Myocyte (in vitro differentiated cells): ENCODE measurements around the gene GIMD1. TPM values are rescaled to one million over a fixed set of nuclear protein-coding genes. Genes with fewer than 3 reads are reported as not detected.
"Not testable (repeated sequence)": the region's sequence is repeated elsewhere in the genome, so short reads cannot be mapped to it uniquely, and the experiment has no call there.

Experiments used
- DNase-seq: peaks from one replicate; pipeline ENCODE4 v3.0.0-alpha.2; 2012; ENCODE audit warnings: low read depth
- polyA plus RNA-seq: library from polyadenylated mRNA; unstranded; fragments of >200 nt; gene quantifications from one replicate; pipeline ENCODE4 v1.2.1, GENCODE V29; 2012; ENCODE audit warnings: missing spikeins
- total RNA-seq: library from RNA; depleted of rRNA; stranded (reverse); fragments of >200 nt; gene quantifications from 2 replicates; pipeline ENCODE4 v1.2.3, GENCODE V29; 2014

GIMD1 gene
- total RNA-seq: not detected in 2 replicates
- polyA plus RNA-seq: 0.05 TPM

DNA sequence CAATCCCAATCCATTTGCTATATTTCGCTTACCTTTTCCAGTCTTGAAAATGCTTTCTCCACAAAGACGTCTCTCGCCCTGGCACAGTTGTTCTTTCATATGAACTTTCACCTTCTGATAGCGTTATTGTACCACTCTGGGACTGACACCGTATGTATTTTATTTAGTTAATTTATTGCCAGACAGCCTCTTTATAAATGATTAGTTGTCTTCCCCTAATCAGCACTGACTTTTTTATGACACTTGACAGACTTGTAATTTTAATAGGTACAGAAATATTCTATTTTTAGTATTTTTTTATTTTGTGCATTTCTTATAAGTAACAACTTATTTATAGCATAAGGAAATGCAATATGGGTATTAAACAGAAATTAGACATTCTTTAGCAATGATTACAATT is at the start of gene GIMD1:
Gene GIMD1 (minus strand): TSS at position 101 of the 400 bp plus-strand sequence. CDS start 1,343 bp downstream, outside the sequence.
- DNase-seq: no peak

DNA sequence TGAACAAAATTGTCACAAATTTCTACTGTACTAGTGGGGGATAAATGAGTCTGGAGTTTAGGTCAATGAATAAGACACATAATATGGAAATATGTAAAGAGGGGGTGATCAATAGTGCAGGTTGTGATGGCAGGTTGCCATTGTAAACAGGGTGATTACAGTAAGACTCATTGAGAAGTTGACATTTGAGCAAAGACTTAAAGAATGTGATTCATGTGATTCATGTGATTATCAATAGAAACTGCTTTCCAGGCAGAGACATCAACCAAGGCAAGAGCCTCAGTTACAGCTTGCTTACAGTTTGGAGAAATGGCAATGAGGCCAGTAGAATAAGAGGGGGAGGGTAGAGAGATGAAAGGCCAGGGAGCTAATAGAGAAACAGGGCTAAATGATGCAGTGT is 45.8 kb upstream of the GIMD1 start:
- DNase-seq: no peak

DNA sequence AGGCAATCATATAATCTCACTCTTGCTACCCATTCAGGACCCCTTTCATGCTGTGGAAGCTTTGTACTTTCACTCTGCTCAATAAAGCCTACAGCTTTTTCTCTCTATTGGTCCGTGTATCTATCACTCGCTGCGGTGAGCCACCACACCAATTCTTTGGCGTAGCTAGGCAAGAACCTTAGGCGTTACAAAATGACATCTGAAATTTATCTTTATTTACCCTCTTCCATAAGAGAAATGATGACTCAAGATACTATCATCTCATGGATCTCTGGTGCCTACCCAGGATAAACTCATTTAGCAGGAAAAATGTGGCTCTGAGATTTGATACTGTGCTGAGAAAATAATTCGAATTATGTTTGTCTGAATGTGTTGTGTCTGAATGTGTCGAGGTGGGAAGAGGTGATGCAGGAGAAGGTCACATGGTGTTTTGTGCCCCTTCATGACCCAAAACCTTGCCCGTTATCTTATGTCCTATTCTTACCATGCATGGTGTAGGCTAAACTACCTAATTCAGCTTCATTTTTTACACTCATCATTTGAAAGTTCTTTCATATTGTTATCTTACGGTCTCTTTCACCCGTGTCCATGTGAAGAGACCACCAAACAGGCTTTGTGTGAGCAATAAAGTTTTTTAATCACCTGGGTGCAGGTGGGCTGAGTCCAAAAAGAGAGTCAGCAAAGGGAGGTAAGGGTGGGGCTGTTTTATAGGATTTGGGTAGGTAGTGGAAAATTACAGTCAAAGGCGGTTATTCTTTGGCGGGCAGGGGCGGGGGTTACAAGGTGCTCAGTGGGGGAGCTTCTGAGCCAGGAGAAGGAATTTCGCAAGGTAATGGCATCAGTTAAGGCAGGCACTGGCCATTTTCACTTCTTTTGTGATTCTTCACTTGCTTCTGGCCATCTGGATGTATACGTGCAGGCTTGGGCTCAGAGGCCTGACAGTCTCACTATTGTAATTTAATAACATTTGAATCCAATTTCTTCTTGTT is 41.6 kb upstream of the GIMD1 start:
- no peak for DNase-seq

DNA sequence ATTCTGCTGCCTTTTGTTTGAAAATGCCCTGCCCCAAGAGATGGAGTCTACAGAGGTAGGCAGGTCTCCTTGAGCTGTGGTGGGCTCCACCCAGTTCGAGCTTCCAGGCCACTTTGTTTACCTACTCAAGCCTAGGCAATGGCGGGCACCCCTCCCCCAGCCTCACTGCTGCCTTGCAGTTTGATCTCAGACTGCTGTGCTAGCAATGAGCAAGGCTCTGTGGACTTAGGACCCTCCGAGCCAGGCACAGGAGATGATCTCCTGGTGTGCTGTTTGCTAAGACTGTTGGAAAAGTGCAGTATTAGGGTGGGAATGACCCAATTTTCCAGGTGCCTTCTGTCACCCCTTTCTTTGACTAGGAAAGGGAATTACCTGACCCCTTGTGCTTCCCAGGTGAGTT is 39.4 kb upstream of the GIMD1 start:
- not testable (repeated sequence) for DNase-seq

DNA sequence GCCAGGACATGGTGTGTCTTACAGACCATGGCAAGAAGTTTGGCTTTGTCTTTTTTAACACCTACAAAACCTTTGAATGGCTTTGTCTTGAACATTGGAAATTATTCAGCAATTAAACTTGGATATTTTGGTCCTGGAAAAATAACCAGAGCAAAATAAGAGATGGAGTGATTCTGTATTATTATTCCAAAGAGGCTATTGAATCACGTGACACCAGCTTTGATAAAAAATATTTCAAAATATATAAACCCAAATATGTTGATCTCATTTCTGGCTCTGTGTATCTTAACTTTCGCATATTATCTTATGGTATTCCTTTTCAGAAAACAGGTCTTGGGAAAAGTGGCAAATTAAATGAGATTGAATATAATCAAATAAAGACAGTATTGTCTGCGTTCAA is 32.6 kb upstream of the GIMD1 start:
- DNase-seq: no peak

DNA sequence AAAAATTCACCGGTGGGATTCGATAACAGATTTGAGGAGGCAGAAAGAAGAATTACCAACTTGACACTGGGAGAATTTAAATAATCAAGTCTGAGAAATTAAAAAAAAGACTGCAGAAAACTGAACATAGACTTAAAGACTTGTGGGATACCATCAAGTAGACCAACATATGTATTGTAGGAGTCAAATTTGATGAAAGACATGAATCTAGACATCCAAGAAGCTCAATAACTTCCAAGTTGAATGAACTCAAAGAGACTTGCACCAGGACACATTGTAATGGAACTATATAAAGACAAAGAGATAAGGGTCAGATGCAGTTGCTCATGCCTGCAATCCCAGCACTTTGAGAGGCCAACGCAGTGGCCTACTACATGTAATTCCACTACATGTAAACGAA is 30.3 kb upstream of the GIMD1 start:
- DNase-seq: not testable (repeated sequence)

DNA sequence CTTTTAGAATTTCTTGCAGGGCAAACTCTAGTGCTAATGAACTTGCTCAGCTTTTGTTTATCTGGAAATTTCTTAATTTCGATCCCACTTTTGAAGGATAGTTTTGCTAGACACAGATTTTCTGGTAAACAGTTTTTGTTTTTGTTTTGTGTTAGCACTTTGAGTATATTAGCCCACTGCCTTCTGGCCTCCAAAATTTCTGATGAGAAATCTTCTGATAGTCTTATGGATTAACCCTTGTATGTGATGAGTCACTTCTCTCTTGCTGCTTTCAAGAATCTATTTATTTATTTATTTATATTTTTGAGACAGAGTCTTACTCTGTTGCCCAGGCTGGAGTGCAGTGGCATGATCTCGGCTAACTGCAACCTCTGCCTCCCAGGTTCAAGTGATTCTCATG is 27.0 kb upstream of the GIMD1 start:
- no peak for DNase-seq

DNA sequence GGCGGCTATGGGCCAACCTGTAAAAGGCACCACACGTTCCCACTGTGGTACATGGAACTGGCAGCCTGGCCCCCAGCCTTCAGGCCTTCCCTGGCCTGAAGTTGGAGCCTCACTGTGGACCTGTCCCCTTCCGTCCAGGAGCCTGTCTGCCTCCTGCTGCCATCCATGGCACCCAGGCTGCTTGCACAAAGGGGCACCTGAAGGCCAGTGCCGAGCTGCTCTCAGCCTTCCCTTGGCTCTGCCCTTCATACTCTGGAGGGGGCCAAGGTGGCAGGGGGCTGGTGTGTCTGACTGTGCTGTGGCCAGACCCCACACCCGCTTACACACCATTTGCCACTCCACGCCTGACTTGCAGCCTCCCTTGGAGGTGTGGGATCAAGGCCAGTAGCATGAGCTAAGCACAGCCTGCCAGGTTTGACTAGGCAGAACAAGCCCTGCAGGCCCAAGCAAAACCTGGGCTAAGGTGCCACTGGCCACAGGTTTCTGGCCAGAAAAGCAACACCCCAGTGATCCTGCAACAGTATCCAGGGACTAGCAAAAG is 17.3 kb upstream of the GIMD1 start:
- DNase-seq: no peak

DNA sequence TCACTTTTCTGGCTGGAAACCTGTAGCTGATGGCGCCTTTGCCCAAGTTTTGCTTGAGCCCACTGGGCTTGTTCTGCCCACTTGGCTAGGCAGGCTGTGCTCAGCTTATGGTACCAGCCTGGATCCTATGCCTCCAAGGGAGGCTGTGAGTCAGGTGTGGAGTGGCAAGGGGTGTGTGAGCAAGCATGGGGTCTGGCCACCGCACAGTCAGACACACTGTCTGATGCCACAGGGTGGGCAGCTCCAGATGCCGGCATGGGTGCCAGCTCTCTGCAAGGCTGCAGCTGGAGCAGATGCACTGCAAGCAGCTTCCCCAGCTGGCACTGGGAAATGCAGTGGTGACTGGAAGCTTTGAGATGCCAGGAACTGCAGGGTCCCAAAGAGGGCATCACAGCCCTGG is 16.3 kb upstream of the GIMD1 start:
- DNase-seq: no peak

DNA sequence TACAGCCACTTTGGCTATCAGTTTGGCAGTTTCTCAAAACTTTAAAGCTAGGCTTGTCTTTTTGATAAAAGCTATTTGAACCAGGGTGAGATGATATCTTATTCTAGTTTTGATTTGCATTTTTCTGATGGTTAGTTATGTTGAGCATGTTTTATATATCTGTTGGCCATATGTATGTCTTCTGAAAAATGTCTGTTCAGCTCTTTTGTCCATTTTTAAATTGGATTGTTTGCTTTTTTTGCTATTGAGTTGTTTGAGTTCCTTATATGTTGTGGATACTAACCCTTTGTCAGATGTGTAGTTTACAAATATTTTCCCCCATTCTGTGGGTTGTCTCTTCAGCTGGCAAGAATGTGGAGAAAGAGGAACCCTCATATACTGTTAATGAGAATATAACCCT is 11.6 kb upstream of the GIMD1 start:
- DNase-seq: no peak

DNA sequence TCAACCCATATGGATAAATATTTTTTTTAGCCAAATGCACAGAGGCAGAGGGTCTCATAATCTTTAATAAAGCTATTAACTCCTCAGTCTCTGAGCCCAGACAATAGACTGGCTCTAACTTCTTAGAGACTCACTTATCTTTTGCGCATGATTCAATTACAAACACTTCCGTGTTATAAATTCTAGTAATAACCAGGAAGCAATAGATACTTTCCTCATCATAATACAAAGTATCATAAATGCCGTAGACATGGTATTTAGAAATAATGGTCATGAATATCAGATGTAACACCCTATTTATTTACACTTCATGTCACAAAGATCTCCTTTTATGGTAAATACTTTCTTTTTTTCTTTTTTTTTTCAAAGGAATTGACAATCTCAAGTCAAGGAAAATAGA is 4.4 kb upstream of the GIMD1 start:
- no peak for DNase-seq

DNA sequence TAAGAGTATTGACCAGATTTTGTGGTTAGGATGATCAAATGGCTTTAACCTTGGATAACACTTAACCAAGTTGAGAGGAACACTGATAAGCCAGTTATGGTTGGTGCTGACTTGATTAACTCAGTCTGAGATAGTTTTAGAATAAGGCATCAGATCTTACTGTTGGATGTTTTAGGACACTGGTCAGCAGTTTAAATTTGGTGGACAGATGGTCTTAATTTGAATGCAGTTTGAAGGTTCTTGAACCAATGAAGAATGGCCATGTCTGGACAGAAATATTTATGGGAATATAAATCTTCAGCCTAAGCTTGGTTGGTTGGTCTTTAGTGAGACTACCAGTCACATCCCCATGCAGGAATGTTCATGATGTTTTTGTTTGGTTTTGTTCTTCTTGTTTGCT is 2.6 kb upstream of the GIMD1 start:
- DNase-seq: peak; percentile 30

DNA sequence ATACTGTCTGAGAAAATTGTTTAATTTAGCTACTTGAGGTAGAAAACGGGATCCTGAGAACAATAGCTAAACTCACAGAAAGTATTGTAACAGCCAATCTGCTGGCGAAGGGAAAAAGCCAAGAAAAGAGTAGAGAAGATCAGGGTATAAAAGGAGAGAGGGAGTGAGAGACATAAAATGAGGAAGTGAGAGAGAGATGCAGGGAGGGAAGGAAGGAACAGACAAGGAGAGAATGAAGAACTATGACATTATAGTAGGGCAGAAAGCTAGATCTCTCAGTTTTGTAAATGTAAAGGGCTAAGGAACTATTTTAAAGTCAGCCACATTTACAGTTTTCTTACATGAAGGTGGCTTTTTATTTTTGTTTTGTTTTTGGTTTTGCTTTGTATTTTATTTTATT is 1.6 kb upstream of the GIMD1 start:
- DNase-seq: no peak

DNA sequence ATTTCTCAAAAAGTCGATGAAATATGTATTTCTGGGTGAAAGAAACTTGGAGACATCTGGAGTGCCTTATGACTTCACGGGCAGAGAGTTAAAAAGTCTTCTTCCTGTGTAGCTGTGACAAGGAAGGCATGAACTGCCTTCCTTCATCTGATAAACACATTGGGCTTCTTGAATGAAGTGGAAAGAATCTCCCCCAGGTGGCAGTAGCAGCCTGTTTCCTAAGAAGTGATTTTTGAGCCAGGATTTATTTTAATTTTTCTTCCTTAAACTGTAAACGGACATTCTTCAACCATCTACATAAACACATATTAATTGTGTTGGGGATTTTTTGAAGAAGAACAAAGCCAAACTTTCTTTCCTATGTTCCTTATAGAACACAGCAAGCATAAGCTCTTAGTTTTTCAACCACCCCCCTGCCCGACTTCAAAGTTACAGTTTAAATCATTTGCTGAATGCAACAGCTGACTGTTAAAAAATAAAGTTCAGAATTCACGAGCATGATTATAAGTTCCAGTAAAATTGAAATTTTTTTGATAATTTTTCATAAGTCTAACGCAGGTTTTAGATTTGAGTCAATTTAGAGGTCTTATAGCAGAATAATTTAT is 980 bp upstream of the GIMD1 start:
- peak; percentile 77 for DNase-seq

DNA sequence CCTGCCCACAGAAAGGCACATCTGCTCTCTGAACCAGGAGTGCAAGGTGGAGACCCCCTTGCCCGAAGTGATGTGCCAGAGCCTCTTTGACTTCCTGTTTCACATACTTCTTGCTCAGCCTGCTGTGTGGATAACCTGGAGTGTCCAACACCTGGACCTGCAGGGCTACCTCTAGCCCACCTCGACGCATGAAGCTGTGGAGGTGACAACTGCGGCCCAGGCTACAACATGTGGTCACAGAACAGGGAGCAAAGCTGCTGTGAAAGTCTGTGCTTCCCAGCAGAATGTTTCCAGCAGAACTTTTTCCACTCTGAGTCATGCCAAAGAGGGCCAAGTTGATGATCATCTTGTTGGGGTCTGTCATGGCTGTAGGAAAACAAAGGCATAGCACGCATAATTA is 1.5 kb downstream of the GIMD1 start:
- no peak for DNase-seq

DNA sequence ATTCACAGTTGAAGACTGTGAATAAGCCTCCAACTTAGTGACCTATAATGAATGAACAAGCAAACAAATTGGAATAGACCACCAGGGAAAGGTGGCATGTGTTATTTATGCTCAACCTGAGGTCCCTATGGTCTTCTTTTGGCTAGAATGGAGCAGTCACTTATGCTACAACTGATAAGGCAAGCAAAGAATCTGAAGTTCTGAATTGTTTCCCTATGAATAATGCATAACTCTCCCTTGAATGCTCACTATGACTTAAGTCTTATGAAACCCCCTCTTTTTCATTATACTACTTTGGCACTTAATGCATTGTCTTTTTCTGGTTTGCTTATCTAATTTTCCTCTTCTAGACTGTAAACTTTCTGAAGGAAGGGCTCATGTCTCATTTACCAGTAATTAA is 2.6 kb downstream of the GIMD1 start:
- DNase-seq: no peak

DNA sequence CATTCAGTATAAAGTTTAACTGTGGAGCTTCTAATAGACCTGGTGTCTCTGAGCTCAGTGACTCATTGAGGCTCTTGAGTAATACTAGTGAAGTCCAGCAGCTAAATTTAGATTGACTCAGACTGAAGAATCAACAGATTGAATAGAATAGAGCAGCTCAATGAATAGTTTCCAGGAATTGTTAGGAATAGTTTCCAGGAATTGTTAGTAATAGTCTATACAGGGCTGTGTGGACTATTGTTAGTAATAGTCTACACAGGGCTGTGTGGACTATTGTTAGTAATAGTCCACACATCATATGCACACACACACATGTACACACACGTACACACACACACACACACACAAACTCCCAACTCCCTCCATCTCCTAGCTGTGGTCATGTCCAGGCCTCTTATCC is 3.0 kb downstream of the GIMD1 start:
- peak; percentile 84 for DNase-seq

DNA sequence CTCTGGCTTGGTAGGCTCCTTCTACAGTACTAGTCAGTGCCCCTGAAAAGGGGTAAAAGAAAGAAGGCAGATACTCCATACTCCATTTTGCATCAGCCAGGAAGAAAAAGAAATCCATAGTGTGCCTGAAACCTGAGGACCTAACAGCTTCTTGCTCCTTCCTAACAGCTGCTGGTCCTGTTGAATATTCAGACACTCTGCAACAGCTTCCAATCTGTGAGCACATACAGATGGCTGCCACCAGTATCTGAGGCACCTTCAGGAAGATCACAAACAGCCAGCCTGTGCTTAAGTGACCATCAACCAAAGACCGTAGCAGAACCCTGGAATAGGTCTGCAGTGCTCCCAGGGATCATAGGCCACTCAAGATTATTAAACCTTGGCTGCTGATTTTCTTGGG is 4.3 kb downstream of the GIMD1 start:
- peak; percentile 23 for DNase-seq

DNA sequence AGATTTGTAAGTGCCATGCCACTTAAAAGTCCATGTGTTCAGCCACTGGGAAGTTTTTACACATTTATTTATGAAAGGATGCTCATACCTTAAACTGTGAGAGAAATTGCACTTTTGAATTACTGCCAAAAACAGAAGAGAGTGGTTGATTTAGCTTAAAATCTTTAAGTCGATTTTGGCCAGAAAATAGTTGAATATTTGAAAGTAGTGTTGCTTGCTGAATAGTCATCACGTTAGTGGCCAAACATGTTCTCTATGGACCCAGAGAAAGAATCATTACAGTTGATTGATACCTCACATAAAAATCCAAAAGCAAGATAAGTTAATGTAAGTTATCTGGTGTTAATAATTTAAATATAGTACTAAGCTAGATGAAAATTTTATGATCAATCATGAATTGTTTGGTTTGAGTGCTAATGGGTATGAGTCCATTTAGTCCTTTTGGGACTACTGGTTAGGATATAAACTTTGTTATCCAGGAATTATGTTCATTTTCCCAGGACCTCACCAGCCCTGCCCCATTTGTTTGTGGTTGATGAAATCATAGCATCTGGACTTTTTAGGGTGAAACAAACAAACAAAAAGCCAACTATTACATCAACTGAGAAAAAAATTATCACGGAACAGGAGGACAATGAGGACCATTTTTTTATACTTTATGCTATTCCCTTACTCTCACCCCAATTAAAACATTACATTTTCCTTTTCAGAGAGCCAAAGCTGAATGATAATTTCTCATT is 6.3 kb downstream of the GIMD1 start:
- peak; percentile 45 for DNase-seq

DNA sequence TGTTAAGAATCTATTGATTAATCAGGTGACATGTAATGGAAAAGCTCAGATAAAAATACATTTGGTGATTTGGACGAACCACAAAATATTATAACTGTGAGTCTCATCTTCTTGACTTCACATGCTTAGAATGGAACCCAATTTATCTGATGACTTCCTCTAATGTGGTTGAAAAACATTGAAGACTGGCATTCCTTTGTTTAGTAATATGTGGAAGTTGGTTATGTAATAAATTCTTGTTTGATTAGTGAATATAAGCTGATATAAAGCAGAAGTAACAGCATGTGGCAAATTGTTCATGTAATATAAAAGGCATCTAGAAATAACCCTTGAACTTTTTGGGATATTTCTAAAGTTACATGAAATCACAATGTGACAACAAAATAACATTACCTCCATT is 9.7 kb downstream of the GIMD1 start:
- DNase-seq: peak; percentile 54

DNA sequence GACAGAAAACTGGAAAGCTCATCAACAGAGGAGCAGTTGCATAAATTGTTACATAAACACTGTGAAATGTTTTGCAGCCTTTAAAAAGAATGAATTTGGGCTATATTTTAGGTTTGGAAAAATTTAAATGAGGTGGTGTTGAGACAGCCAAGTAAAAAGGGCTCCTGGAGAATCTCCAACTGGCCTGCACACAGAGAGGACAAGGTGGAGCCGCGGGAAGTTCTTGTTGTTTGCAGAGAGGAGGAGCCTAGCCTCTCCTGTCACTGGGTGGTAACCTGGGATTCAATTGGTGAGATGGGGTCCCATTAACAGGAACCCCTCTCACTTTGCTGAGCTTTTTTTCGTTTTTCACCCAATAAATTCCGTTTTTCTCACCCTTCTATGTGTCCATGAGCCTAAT is 13.4 kb downstream of the GIMD1 start:
- no peak for DNase-seq

DNA sequence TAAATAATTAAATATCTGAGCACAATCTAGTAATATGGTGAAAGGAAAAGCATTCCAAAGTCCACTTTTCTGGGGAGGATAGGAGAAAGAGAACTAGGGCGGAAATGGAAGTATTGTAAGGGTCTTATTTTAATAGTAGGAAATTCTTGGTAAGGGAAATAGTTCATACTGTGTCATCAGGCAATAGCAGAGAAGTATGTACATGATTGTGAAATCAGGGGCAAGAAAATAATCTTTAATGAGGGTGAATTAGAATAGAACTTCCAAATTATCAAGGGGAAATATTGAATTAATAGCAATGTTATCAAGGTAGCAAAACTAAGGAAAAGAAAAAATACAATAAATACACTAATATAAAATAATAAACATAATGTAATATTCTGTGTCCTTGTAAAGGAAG is 14.8 kb downstream of the GIMD1 start:
- DNase-seq: no peak
